ENCODE data around the gene HOXB7. TPM values are rescaled to one million over a fixed set of nuclear protein-coding genes. Genes with fewer than 3 reads are reported as not detected.

The HOXB7 gene
- total and polyA plus RNA-seq, 2 experiments from 2014 or later, result not detected

DNA sequence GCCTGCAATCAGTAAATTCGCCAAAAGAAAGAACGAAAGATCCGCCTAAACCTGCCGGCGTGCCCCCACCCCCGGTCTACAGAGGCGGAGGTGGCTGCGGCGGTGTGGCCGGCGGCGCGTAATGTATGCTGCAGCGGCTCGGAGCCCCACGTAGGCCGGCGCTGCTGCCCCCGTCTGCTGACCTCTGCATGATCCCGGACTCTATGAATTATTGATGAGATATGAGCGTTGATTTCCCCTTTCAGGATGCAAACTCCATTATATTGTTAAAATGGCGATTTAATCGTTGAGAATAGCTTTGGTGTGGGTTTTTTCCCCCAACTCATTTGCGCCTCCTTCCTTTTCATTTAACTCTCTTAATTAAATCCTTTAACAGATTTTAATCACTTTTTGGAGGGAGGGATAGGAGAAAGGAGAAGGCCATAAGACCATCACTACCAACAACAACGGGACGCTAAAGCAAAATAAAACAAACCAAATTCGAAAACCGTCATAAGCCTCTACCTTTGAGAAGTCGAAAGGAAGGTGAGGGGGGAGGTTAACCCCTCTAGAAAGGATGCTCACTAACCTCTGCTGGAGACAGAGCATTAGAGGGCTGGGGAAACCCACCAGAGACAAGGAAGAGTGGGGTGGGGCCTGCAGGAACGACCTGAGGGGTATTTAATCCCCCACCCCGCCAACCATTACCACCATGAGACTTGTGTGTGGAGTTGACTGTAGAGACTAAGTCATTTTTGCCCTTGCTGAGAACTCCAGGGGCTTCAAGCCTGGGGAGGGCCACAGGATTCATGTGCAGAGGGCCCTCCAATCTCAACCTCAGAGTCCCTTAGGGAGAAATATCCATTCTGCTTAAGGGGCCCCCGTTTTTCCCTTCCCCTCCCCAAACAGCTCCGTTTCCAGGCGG is 24.2 kb downstream of the HOXB7 start:
- H3K9me3 Mint-ChIP-seq, result no peaks in the 10 kb centered on the region; the same call in 1 of the 3 replicates
- Histone ChIP-seq H3K4me2 (peak overlapping the region; percentile 81; the same call in 1 of the 2 replicates), H3K27ac (ENCODE audit: low read depth) (no peak overlapping the region), H3K4me3 (peak overlapping the region; percentile 47; the same call in 1 of the 2 replicates), H3K36me3 (ENCODE audit: insufficient read depth) (no peaks in the 10 kb centered on the region), H4K20me1 (replicated peaks; ENCODE audit: insufficient read depth) (peaks cover 72% of the 10 kb centered on the region), H3K79me2 (replicated peaks; ENCODE audit: insufficient read depth) (no peaks in the 10 kb centered on the region), H3K9me2 (ENCODE audit: insufficient read depth) (no peaks in the 10 kb centered on the region), H2AFZ (no peak overlapping the region), H3F3A (replicated peaks; ENCODE audit: low read depth) (peaks cover 62% of the 10 kb centered on the region), H3K27me3 (ENCODE audit: insufficient read depth) (peaks cover 100% of the 10 kb centered on the region), H3K4me1 (ENCODE audit: insufficient read depth) (peaks cover 58% of the 10 kb centered on the region)
- DNase-seq (ENCODE audit: low spot score), result no peak
- 0 out of 3 replicates have a peak, but pooled peaks have one; percentile 3 for ATAC-seq
- no peaks in the 10 kb centered on the region for H3K36me3 Mint-ChIP-seq (ENCODE audit: low read depth)
- H3K4me3 Mint-ChIP-seq, result peak overlapping the region; percentile 60; the same call in 1 of the 3 replicates
- peaks cover 40% of the 10 kb centered on the region for H3K4me1 Mint-ChIP-seq
- H3K27me3 Mint-ChIP-seq (ENCODE audit: insufficient read depth, low read depth, poor library complexity), result peaks cover 100% of the 10 kb centered on the region
- no peak overlapping the region for H3K27ac Mint-ChIP-seq
- TF ChIP-seq, protein P1, sequence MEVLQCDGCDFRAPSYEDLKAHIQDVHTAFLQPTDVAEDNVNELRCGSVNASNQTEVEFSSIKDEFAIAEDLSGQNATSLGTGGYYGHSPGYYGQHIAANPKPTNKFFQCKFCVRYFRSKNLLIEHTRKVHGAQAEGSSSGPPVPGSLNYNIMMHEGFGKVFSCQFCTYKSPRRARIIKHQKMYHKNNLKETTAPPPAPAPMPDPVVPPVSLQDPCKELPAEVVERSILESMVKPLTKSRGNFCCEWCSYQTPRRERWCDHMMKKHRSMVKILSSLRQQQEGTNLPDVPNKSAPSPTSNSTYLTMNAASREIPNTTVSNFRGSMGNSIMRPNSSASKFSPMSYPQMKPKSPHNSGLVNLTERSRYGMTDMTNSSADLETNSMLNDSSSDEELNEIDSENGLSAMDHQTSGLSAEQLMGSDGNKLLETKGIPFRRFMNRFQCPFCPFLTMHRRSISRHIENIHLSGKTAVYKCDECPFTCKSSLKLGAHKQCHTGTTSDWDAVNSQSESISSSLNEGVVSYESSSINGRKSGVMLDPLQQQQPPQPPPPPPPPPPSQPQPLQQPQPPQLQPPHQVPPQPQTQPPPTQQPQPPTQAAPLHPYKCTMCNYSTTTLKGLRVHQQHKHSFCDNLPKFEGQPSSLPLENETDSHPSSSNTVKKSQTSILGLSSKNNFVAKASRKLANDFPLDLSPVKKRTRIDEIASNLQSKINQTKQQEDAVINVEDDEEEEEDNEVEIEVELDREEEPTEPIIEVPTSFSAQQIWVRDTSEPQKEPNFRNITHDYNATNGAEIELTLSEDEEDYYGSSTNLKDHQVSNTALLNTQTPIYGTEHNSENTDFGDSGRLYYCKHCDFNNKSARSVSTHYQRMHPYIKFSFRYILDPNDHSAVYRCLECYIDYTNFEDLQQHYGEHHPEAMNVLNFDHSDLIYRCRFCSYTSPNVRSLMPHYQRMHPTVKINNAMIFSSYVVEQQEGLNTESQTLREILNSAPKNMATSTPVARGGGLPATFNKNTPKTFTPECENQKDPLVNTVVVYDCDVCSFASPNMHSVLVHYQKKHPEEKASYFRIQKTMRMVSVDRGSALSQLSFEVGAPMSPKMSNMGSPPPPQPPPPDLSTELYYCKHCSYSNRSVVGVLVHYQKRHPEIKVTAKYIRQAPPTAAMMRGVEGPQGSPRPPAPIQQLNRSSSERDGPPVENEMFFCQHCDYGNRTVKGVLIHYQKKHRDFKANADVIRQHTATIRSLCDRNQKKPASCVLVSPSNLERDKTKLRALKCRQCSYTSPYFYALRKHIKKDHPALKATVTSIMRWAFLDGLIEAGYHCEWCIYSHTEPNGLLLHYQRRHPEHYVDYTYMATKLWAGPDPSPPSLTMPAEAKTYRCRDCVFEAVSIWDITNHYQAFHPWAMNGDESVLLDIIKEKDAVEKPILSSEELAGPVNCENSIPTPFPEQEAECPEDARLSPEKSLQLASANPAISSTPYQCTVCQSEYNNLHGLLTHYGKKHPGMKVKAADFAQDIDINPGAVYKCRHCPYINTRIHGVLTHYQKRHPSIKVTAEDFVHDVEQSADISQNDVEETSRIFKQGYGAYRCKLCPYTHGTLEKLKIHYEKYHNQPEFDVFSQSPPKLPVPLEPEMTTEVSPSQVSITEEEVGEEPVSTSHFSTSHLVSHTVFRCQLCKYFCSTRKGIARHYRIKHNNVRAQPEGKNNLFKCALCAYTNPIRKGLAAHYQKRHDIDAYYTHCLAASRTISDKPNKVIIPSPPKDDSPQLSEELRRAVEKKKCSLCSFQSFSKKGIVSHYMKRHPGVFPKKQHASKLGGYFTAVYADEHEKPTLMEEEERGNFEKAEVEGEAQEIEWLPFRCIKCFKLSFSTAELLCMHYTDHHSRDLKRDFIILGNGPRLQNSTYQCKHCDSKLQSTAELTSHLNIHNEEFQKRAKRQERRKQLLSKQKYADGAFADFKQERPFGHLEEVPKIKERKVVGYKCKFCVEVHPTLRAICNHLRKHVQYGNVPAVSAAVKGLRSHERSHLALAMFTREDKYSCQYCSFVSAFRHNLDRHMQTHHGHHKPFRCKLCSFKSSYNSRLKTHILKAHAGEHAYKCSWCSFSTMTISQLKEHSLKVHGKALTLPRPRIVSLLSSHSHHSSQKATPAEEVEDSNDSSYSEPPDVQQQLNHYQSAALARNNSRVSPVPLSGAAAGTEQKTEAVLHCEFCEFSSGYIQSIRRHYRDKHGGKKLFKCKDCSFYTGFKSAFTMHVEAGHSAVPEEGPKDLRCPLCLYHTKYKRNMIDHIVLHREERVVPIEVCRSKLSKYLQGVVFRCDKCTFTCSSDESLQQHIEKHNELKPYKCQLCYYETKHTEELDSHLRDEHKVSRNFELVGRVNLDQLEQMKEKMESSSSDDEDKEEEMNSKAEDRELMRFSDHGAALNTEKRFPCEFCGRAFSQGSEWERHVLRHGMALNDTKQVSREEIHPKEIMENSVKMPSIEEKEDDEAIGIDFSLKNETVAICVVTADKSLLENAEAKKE (CRISPR knock-in tag; IDR thresholded peaks at IDR 0.05), result no peak
- peak; percentile 90 for TF ChIP-seq EZH2 (IDR thresholded peaks at IDR 0.05; ENCODE audit: low read depth, unreplicated experiment)

- Mint-ChIP-seq H3K27me3 (ENCODE audit: insufficient read depth, low read depth, poor library complexity) (peaks cover 100% of the 10 kb centered on the region), H3K4me1 (peaks cover 32% of the 10 kb centered on the region), H3K4me3 (no peak overlapping the region; the same call in 2 of the 3 replicates), H3K27ac (no peak overlapping the region), H3K36me3 (ENCODE audit: low read depth) (no peaks in the 10 kb centered on the region), H3K9me3 (peaks cover 5% of the 10 kb centered on the region)
- Histone ChIP-seq H3K27ac (ENCODE audit: low read depth) (no peak overlapping the region), H2AFZ (no peak overlapping the region), H4K20me1 (replicated peaks; ENCODE audit: insufficient read depth) (peaks cover 84% of the 10 kb centered on the region), H3K27me3 (ENCODE audit: insufficient read depth) (peaks cover 100% of the 10 kb centered on the region), H3K79me2 (replicated peaks; ENCODE audit: insufficient read depth) (no peaks in the 10 kb centered on the region), H3K9me2 (ENCODE audit: insufficient read depth) (no peaks in the 10 kb centered on the region), H3K4me1 (ENCODE audit: insufficient read depth) (peaks cover 65% of the 10 kb centered on the region), H3F3A (replicated peaks; ENCODE audit: low read depth) (peaks cover 68% of the 10 kb centered on the region), H3K36me3 (ENCODE audit: insufficient read depth) (no peaks in the 10 kb centered on the region), H3K4me3 (no peak overlapping the region), H3K4me2 (no peak overlapping the region; the same call in 1 of the 2 replicates)
- DNase-seq (ENCODE audit: low spot score) (no peak), ATAC-seq (no peak)
- TF ChIP-seq, protein P1 (CRISPR knock-in tag; IDR thresholded peaks at IDR 0.05), result no peak
- no peak for TF ChIP-seq EZH2phosphoT487 (IDR thresholded peaks at IDR 0.05; ENCODE audit: unreplicated experiment)
Measured at GRCh38 chr17:48584223-48584741, 26.5 kb downstream of the HOXB7 start.

Data from GM23338 (cell line).